ENCODE data around the gene PRKAG2.
A peak's percentile ranks its signal among the peaks of the same experiment; 100 is the strongest.

- peak in 2 of 5 experiments; percentile 22 for TF ChIP-seq CTCF (IDR thresholded peaks at IDR 0.05)
- no peak for TF ChIP-seq POLR2A (IDR thresholded peaks at IDR 0.05)
Observed at GRCh38 chr7:151694828-151695580, 181.9 kb downstream of the PRKAG2 start.

Measured in transverse colon (tissue), 3 donors.